HG03135 (cell line): ENCODE data around the gene KIF1B.
"Not testable (repeated sequence)": the region's sequence is repeated elsewhere in the genome, so short reads cannot be mapped to it uniquely, and the experiment has no call there.

Experiments
- ATAC-seq: cut with Tn5 transposase; IDR thresholded peaks from one replicate; pipeline ENCODE4 v1.9.1; 2021; ENCODE audit warnings: mild to moderate bottlenecking, moderate library complexity; ENCODE audit not compliant: unreplicated experiment

KIF1B gene

GRCh38 chr1:10380594-10381275, 170.4 kb downstream of the KIF1B start:
- no peak for ATAC-seq

GRCh38 chr1:10383630-10384029, 173.3 kb downstream of the KIF1B start:
- no peak for ATAC-seq

GRCh38 chr1:10384219-10384618, 173.8 kb downstream of the KIF1B start:
- ATAC-seq = no peak

GRCh38 chr1:10386761-10387676, 176.6 kb downstream of the KIF1B start:
- ATAC-seq = no peak

- no peak for ATAC-seq
These were observed 177.5 kb downstream of the KIF1B start for GRCh38 chr1:10387677-10388386.

GRCh38 chr1:10388387-10388715, 178.0 kb downstream of the KIF1B start:
- no peak for ATAC-seq

- ATAC-seq = no peak
These were observed 179.1 kb downstream of the KIF1B start for GRCh38 chr1:10389271-10389973.

GRCh38 chr1:10396870-10397269, 186.5 kb downstream of the KIF1B start:
- no peak for ATAC-seq

GRCh38 chr1:10398278-10398733, 187.9 kb downstream of the KIF1B start:
- ATAC-seq = peak; percentile 18

- ATAC-seq = peak; percentile 96
These were observed 188.5 kb downstream of the KIF1B start, which contains the start of gene PGD for GRCh38 chr1:10398734-10399443. Gene PGD, plus strand, starts transcription at chr1:10399064. Its CDS starts 54 bp downstream, at chr1:10399118.

GRCh38 chr1:10399444-10399941, 189.1 kb downstream of the KIF1B start:
- ATAC-seq = no peak

GRCh38 chr1:10400013-10400412, 189.6 kb downstream of the KIF1B start:
- ATAC-seq = no peak

GRCh38 chr1:10401281-10401680, 190.9 kb downstream of the KIF1B start:
- no peak for ATAC-seq

- no peak for ATAC-seq
These were observed 192.4 kb downstream of the KIF1B start for GRCh38 chr1:10402729-10403274.

GRCh38 chr1:10407201-10407600, 196.8 kb downstream of the KIF1B start:
- ATAC-seq = no peak

GRCh38 chr1:10415211-10415930, 205.0 kb downstream of the KIF1B start:
- no peak for ATAC-seq

- not testable (repeated sequence) for ATAC-seq
These were observed 205.6 kb downstream of the KIF1B start for GRCh38 chr1:10415967-10416366.

GRCh38 chr1:10418741-10419140, 208.4 kb downstream of the KIF1B start:
- ATAC-seq = not testable (repeated sequence)

- ATAC-seq = no peak
These were observed 209.0 kb downstream of the KIF1B start for GRCh38 chr1:10419351-10419750.
